Ecto neural progenitor cell (in vitro differentiated cells): Measurements from ENCODE around the gene TMEM233.
A peak's percentile ranks its signal among the peaks of the same experiment; 100 is the strongest.
"Not testable (repeated sequence)": the region's sequence is repeated elsewhere in the genome, so short reads cannot be mapped to it uniquely, and the experiment has no call there.

Experiments used
- DNase-seq: peaks from one replicate; pipeline ENCODE4 v3.0.0-alpha.2; 2018; ENCODE audit warnings: low spot score

The TMEM233 gene

GRCh38 chr12:119609358-119609757 lies 15.8 kb downstream of the TMEM233 start:
- peak; percentile 19 for DNase-seq

- peak; percentile 20 for DNase-seq
Measured at GRCh38 chr12:119613319-119613936, 19.9 kb downstream of the TMEM233 start.

GRCh38 chr12:119614705-119615104 lies 21.1 kb downstream of the TMEM233 start:
- DNase-seq, result no peak

DNA sequence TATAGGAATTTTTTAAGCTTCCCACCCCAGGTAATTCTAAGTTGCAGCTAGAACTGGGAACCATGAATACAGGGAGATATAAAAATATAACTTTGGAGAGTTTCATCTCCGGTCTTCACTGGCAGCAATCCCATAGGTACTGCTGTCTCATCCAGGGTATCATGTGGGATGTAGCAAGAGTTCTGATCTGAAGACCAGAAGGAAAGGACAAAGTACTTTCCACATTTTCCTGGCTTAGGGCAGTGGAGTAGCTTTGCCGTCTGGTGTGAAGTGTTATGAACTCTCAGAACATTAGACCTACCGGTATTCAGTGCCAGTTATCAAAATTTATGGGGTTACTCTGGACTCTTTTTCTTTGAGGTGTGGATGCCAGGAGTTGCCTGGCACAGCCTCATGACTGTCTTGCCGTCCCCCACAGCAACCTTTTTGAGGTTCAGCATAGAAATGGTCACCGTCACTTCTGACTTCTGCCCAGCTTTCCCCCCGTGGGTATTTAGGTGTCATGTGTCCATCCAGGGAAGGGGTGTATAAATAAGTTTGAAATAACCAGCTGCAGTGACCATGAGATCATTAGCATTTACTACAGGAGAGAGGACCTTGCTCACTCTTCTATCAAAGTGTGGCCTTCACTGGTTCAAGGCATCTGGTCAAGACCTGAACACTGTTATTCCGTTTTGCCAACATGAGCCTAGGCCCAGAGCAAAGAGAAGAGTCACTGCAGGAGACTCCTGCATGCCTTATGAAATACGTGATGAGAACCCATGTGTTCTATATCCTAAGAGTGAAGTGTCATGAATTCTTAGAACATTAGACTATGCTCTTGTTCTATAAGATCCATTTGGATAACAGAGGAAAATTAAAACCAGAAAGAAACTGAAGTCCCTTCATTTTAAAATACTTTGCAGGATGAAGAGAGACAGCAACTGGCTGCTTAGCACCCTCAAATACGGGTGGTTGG lies 22.2 kb downstream of the TMEM233 start:
- DNase-seq, result no peak

DNA sequence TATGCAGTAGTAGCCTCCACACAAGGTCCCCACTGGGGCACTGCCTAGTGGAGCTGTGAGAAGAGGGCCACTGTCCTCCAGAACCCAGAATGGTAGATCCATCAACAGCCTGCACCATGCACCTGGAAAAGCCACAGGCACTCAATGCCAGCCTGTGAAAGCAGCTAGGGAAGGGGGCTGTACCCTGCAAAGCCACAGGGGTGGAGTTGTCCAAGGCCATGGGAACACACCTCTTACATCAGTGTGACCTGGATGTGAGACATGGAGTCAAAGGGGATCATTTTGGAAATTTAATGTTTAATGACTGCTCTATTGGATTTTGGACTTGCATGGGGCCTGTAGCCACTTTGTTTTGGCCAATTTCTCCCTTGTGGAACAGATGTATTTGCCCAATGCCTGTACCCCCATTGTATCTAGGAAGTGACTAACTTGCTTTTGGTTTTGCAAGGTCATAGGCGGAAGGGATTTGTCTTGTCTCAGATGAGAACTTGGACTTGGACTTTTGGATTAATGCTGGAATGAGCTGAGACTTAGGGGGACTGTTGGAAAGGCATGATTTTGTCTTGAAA lies 24.8 kb downstream of the TMEM233 start:
- not testable (repeated sequence) for DNase-seq

GRCh38 chr12:119620490-119620889 lies 26.9 kb downstream of the TMEM233 start:
- DNase-seq, result no peak

- no peak for DNase-seq
Measured at GRCh38 chr12:119621878-119622277, 28.3 kb downstream of the TMEM233 start.

- no peak for DNase-seq
Measured at GRCh38 chr12:119624966-119625365, 31.4 kb downstream of the TMEM233 start.

- no peak for DNase-seq
Measured at GRCh38 chr12:119627019-119627643, 33.6 kb downstream of the TMEM233 start.

DNA sequence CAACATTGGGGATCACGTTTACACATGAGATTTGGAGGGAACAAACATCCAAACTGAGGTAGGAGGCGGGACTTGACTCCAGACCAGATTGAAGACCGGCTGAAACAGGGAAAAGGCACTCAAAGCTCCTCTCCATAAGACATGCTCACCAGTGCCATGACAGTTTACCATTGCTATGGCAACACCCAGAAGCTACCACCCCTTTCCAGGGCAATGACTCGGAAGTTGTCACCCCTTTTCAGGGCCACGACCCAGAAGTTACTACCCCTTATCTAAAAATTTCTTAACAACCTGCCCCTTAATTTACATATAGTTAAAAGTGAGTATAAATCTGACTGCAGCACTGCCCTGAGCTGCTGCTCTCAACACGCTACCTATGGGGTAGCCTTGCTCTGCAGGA lies 34.1 kb downstream of the TMEM233 start:
- DNase-seq, result no peak

- peak; percentile 25 for DNase-seq
Measured at GRCh38 chr12:119630223-119630780, 36.7 kb downstream of the TMEM233 start.

- peak; percentile 17 for DNase-seq
Measured at GRCh38 chr12:119630962-119631550, 37.5 kb downstream of the TMEM233 start.

DNA sequence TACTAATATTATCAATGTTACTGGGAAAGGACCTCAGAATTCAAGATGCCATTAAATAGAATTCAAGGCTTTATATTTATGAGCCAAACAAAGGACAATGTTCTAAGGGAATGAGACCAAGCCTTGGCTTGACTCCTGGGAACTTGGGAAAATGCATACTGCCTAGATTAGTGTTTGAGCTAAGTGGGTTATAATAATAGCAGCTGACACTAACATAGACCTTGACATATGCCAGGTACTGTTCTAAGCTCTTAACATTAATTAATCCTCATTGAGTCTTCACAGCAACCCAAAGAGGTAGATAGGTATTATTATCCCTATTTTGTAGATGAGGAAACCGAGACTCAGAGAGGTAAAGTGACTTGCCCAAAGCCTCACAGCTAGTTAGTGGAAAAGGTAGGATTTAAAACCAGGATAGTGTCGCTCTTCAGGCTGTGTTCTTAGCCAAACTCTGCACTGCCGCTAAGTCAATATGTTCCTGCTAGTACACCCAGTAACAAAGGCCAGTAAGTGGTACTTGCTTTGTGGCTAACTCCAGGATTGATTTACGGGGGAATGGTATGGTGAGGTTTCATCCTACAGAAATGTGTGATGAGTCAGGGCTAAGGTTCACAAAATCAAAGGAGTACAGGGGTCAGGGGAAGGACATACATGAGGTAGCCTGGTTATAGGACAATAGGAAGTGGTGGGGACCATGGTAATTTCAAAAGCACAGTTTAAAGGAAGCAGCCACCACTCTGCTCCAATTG lies 38.5 kb downstream of the TMEM233 start:
- no peak for DNase-seq

GRCh38 chr12:119634743-119635142 lies 41.2 kb downstream of the TMEM233 start:
- no peak for DNase-seq

- DNase-seq, result no peak
Measured at GRCh38 chr12:119642986-119643385, 49.4 kb downstream of the TMEM233 start.

DNA sequence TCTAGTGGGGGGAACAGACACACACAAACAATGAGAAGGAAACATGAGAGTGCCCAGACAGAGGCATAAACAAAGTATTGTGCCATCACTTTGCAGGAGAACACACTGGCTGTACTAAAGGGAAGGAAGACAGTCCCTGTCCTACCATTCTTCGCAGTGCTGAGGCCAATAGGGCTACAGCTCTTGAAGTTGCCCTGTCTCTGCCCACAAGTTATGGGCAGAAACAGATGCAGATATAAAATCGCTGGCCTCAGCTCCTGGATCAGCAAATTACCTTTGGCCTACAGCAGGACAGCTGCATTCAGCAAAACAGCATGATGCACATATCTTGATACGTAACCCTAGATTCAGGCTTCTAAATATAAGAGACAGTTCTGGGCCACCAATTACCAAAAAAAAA lies 51.4 kb downstream of the TMEM233 start:
- DNase-seq, result no peak

DNA sequence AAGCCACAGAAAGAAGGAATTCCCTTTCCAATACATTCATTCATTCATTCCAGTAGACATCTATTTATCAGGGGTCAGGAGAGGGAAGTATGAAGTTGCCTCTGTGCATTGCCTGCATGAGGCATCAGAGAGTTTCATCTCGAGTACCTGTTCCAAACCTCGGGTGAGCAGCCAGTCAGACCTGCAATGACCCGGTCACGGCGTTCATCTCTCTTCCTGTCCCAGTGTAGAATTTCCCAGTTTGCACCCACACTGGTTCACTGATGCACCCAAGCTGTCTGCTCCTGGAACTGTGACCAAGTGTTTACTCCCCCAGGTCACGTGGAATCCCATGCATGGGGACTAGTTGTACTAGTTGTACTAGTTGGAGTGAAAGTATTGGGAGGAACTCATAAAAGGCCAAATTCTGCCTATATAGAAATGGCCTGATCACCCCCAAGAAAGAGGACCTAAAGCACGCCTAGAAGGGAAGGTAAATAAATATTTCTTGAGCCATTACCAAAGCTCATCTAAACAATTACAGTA lies 52.0 kb downstream of the TMEM233 start:
- DNase-seq, result no peak

- no peak for DNase-seq
Measured at GRCh38 chr12:119649202-119649808, 55.7 kb downstream of the TMEM233 start.

- DNase-seq, result no peak
Measured at GRCh38 chr12:119652665-119653064, 59.1 kb downstream of the TMEM233 start.

DNA sequence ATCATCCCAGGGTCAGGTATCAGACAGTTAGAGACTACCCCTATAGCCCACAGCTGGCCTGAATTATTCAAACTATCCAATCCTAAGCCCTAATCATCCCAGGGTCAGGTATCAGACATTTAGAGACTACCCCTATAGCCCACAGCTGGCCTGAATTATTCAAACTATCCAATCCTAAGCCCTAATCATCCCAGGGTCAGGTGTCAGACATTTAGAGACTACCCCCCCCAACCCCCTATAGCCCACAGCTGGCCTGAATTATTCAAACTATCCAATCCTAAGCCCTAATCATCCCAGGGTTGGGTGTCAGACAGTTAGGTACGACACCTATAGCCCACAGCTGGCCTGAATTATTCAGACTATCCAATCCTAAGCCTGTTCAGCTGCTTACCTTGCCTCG lies 63.4 kb downstream of the TMEM233 start:
- DNase-seq, result not testable (repeated sequence)
